ENCODE data around the gene DYNLL1.

DNA sequence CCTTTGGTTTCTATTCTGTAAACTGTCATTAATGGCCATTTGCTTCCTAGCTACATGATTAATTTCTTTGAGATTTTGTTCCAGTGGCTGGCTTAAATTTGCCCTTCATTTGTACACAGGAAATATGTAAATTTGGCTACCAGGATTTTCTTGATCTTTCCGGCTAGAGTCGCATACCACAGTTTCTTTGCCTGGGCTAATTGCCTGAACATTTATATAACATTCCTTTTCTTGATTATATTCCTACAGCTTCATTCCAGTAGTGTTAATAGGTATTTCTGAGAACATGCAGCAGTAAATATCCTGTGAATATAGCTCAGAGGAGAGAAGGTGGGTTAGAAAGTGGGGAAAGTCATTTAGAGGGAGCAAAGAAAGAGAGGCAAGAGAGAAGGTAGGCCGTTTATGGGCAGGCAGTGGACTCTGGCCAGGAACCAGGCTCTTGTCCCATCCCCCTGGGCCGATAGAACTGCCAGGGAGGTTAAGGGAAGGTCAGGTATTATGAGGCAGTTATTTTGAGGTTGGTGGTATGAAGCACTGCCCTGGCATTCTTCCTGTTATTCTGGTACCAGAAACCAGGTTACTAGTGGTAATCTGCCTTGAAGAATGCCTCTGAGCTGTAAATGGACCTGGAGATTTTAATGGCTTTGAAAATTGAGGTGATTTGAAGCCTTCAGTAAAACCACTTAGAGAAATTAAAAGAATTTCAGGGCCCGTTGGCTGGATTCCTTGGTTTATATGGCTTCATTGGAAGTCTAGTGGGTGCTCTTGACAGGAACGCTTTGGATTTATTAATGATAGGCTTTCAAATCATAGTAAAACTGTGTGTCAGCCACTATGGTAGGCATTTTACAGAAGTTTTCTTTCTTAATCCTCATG is 42.6 kb downstream of the DYNLL1 start:
- TF ChIP-seq, protein P1, sequence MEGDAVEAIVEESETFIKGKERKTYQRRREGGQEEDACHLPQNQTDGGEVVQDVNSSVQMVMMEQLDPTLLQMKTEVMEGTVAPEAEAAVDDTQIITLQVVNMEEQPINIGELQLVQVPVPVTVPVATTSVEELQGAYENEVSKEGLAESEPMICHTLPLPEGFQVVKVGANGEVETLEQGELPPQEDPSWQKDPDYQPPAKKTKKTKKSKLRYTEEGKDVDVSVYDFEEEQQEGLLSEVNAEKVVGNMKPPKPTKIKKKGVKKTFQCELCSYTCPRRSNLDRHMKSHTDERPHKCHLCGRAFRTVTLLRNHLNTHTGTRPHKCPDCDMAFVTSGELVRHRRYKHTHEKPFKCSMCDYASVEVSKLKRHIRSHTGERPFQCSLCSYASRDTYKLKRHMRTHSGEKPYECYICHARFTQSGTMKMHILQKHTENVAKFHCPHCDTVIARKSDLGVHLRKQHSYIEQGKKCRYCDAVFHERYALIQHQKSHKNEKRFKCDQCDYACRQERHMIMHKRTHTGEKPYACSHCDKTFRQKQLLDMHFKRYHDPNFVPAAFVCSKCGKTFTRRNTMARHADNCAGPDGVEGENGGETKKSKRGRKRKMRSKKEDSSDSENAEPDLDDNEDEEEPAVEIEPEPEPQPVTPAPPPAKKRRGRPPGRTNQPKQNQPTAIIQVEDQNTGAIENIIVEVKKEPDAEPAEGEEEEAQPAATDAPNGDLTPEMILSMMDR (conservative IDR thresholded peaks at IDR 0.05 in 1 of 2, IDR thresholded peaks at IDR 0.05 in 1 of 2; ENCODE audit: extremely low read depth in 1 of 2, insufficient read depth in 1 of 2, low read depth in 1 of 2, low read length in 2 of 2), result no peak
- TF ChIP-seq EZH2 (IDR thresholded peaks at IDR 0.05; ENCODE audit: borderline replicate concordance, low read length), result no peak
